ENCODE measurements around the gene KIAA2012. TPM values are rescaled to one million over a fixed set of nuclear protein-coding genes. Genes with fewer than 3 reads are reported as not detected.

Gene KIAA2012
- total and polyA plus RNA-seq, 2 of the 4 experiments (the other 2 are of a cell fraction): under 0.01 to 0.09 TPM

- Histone ChIP-seq H2BK15ac (ENCODE audit: low read depth, low read length) (peak overlapping the region; percentile 75; the same call in 2 of the 3 replicates), H3K9me1 (ENCODE audit: insufficient read depth, low read length) (peaks cover 10% of the 10 kb centered on the region; the same call in 1 of the 2 replicates), H3K9me3 (ENCODE audit: control insufficient read depth, insufficient read depth, low read length) (no peaks in the 10 kb centered on the region), H3K23ac (ENCODE audit: low read depth, low read length) (no peak overlapping the region), H3K4me1 (ENCODE audit: control insufficient read depth, insufficient read depth, low read length) (peaks cover 26% of the 10 kb centered on the region), H3K56ac (ENCODE audit: extremely low read depth, insufficient read depth, low read length) (no peak overlapping the region), H3K4ac (ENCODE audit: low read depth, low read length) (peak overlapping the region; percentile 57), H2AK9ac (replicated peaks; ENCODE audit: low read depth, low read length, poor library complexity) (peak overlapping the region; percentile 47), H4K5ac (ENCODE audit: low read depth, low read length) (peak overlapping the region; percentile 94), H3K4me2 (ENCODE audit: low read depth, low read length) (no peak overlapping the region), H3K4me3 (ENCODE audit: insufficient read depth, low read depth, low read length) (no peak overlapping the region), H2AFZ (replicated peaks; ENCODE audit: low read length, poor library complexity) (peak overlapping the region; percentile 88), H3K36me3 (ENCODE audit: control insufficient read depth, insufficient read depth, low read length) (no peaks in the 10 kb centered on the region), H4K91ac (ENCODE audit: insufficient read depth, low read depth, low read length) (peak overlapping the region; percentile 69), H3K79me1 (ENCODE audit: low read depth in 1 of 2, low read length in 2 of 2) (no peaks in the 10 kb centered on the region), H4K20me1 (ENCODE audit: insufficient read depth, low read length) (no peaks in the 10 kb centered on the region), H2BK120ac (ENCODE audit: low read depth, low read length) (peak overlapping the region; percentile 87), H3K9ac (ENCODE audit: low read depth, low read length) (peak overlapping the region; percentile 17; the same call in 1 of the 2 replicates), H2BK5ac (ENCODE audit: low read depth, low read length, poor library complexity, severe bottlenecking) (peak overlapping the region; percentile 64), H3K27ac (ENCODE audit: insufficient read depth, low read length) (peak overlapping the region; percentile 76), H3K14ac (replicated peaks; ENCODE audit: low read depth, low read length) (peak overlapping the region; percentile 73; the same call in 1 of the 2 replicates), H2AK5ac (ENCODE audit: low read depth, low read length) (peak overlapping the region; percentile 71), H3K18ac (ENCODE audit: low read depth, low read length) (peak overlapping the region; percentile 92), H2BK20ac (ENCODE audit: low read depth, low read length) (peak overlapping the region; percentile 76), H3K27me3 (ENCODE audit: control insufficient read depth, insufficient read depth, low read length) (no peaks in the 10 kb centered on the region), H4K8ac (ENCODE audit: low read depth in 2 of 2, low read length in 2 of 2) (peak overlapping the region; percentile 83 to 90)
- dilution Hi-C loops (cut with HindIII; ENCODE audit: low sequenced_read_pairs, unreplicated experiment) (no loop called here), intact Hi-C loops (cut with micrococcal nuclease) (loop anchor here (5.0 kb wide), 1 partner anchor 46 kb away; no protein-coding TSS in a partner anchor), in situ Hi-C loops (cut with MboI; ENCODE audit: low sequenced_read_pairs) (no loop called here)
- no peak for ATAC-seq (ENCODE audit: low read depth)
- CTCF ChIA-PET: no interaction called here
- 71% methylated on average over 5 of the region's 17 CpGs; no CpG with 5 or more reads in 1 of the 2 experiments for WGBS, 2 experiments (ENCODE audit: extremely low coverage in 2 of 2, insufficient read length in 1 of 2)
- BruUV-seq (replicated peaks): no TSS peak
- DNase-seq: no peak
- POLR2A ChIA-PET (ENCODE audit: unreplicated experiment): no interaction called here
- TF ChIP-seq BHLHE40 (IDR thresholded peaks at IDR 0.05; ENCODE audit: low read depth, low read length) (no peak), RFX5 (IDR thresholded peaks at IDR 0.05; ENCODE audit: low read depth, low read length) (no peak), ELK1 (IDR thresholded peaks at IDR 0.05; ENCODE audit: borderline replicate concordance, low read depth, low read length) (no peak), CHD1 (IDR thresholded peaks at IDR 0.05; ENCODE audit: low read depth, low read length) (no peak), RCOR1 (IDR thresholded peaks at IDR 0.05; ENCODE audit: insufficient replicate concordance, low read length) (no peak), POLR2A (IDR thresholded peaks at IDR 0.05; ENCODE audit: low read depth, low read length) (no peak), USF2 (IDR thresholded peaks at IDR 0.05; ENCODE audit: low read depth, low read length) (no peak), CTCF (conservative IDR thresholded peaks at IDR 0.05; ENCODE audit: low read depth, low read length) (no peak), MAFK (IDR thresholded peaks at IDR 0.05; ENCODE audit: low read depth, low read length) (no peak), MXI1 (IDR thresholded peaks at IDR 0.05; ENCODE audit: borderline replicate concordance, low read depth, low read length) (no peak), FOS (IDR thresholded peaks at IDR 0.05; ENCODE audit: low read depth, low read length) (no peak), RAD21 (IDR thresholded peaks at IDR 0.05; ENCODE audit: low read length) (no peak), NFE2L2 (IDR thresholded peaks at IDR 0.05; ENCODE audit: low read depth, low read length) (no peak), CEBPB (IDR thresholded peaks at IDR 0.05; ENCODE audit: low read depth, low read length) (no peak), SMC3 (IDR thresholded peaks at IDR 0.05; ENCODE audit: low read depth, low read length) (no peak)
These were observed 75.6 kb downstream of the KIAA2012 start for GRCh38 chr2:202148515-202149154.

Measured in IMR-90 (cell line).